Stimulated activated CD4-positive, alpha-beta T cell treated with anti-CD3 and anti-CD28 coated beads, TNF-alpha, amount 100 ng/mL, for 48 hours (primary cell): ENCODE data around the gene CCNG2.

Experiments used
- DNase-seq, 3 donors: peaks; one replicate each; pipeline ENCODE4 v3.0.0-alpha.2; 2020; ENCODE audit warnings: low read depth in 3 of 3

The CCNG2 gene

DNA sequence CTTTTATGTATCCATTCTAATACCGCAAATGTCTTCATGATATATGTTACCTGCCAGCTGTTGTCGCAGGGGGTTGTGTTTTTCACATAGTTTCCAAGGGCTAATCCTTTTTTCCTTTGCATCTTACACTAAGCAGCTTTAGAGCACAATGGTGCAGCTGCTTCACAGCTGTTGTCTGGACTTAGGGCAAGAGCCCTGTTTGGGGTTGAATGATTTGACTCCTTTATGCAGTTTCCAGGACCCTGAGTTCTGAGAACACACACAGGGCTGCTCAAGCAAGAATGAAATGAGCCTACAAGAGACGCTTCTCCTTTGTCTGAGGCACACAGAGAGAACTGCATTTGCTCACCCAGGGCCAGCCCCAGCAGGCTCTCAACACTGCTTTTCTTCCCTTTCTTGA, 20.2 kb downstream of the CCNG2 start:
- DNase-seq, result no peak

DNA sequence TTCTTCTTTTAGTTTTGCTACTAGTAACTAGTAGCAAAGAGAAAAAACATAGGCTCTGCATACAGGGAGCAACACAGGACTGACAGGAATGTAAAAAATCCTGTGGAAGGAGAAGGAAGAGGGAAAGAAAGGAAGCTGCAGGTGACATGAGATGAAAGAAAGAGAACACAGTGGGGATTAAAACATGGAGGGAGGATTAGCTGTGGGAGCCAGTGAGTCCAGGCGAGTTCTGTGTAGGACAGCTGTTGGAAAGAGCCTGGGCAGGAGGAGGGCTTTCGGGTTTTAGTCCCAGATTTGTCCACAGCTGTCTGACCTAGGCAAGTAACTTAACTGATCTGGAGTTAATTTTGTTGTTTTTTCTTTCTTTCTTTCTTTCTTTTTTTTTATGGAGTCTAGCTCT, 21.6 kb downstream of the CCNG2 start:
- DNase-seq, result no peak

DNA sequence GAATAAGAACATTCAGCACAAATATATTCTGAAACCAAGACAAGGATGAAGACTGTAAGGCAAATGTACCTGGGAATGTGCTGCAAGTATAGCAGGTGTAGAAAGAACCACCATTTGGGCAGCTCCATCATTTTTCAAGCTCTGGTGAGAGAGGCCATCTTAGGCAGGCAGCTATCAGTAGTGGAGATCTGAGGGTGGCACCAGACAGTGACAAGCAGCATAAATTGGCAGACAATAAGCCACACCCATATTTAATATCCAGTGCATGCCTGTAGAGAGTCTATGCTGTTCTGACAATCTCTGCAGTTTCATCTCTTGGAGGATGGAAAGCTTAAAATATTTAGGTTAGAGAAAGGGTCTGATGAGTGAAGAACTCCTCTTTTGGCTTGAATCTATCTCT, 22.5 kb downstream of the CCNG2 start:
- no peak for DNase-seq

DNA sequence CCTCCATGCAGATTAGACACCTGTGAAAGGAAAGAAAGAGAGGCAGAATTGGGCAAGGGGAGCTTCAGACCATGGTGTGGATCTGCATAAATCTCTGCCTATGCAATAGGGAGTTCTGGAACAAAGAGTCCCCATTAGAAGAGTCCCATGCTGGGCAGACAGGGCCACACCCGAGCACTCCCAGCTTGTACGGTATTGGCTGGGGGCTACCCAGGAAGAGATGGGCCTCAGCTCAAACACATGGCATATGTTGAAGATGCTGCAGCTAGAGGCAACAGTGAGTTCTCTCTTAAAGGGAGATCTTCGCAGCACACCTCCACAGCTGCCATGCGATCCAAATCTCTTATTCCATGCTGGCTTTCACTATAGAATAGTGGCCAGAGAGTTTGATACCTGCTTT, 24.7 kb downstream of the CCNG2 start:
- no peak for DNase-seq

DNA sequence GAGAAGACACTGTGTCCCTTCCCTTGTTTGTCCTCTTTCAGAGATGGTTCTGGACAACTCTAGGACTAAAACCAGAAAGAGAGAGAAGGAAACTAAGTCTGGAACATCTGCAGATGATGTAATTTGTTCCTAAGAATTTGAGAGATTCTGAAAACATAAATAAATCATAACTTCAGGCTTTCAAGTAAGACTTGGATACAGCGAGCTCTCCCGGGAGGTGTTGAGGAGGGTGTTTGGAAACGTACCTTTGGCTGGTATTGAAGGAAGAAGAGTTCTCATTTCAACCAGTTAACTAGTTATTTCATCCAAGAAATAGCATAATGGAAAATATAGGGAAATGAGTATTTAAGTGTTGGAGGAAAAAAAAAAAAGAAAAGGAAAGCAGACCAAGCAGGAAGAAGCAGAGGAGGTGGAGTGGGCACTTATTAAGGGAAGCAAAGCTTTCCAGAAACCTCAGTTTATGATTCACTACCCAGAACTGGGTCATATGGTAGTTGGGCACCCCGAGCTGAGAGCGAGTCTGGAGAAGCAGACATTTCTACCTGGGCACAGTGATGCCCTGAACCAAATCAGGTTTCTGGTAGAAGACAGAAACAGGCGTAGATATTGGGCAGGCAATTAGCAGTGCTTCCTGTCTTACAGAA, 26.9 kb downstream of the CCNG2 start:
- DNase-seq, result no peak

DNA sequence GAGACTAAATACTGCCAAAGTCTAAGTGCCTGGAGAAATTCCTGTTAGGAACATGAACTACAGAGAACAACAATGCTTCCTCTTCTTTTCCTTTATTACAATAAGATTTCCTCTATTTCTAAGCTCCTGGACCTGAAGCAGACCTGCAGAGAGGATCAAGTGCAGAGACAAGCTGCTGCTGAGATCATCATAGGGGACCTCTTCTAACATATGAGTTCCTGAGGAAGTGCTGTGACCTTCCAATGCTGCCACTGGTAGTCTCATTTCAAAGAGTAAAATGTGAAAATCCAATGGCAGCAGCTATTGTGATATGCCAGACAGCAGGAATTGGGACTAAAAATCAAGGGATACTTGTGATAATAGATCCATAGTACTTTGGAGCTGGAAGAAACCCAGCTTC, 28.0 kb downstream of the CCNG2 start:
- no peak for DNase-seq

DNA sequence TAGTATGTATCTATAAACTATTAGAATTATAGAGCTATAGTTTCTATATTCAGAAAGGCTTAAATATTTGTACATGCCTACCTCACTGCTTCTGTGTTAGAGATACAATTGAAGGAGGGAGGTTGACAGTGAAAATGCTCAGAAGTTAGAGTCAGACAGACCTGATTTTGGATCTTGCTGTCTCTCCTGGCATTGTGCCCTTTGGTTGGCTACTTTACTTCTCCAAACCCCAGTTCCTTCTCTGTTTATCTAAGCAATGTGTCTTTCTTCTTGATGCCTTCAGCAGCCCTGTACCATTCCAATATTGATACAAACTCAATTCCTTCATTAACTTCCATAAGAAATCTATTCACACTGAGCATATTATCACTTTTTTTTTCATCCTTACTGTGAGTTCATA, 28.7 kb downstream of the CCNG2 start:
- no peak for DNase-seq

DNA sequence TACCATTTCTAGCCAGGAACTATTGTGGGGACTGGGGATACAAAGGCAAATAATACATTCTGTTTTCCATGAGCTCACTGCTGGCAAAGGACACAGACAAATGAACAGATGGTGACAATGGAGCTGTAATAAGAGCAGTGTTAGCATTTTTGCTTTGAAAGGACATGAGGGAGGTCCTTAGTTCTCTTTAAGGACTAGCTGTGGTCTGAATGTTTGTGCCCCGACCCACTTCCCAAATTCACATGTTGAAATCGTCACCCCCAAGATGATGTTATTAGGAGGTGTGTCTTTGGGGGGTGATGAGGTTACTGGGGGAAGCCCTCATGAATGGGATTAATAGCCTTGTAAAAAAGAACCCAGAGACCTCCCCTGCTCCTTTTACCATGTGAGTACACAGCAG, 30.3 kb downstream of the CCNG2 start:
- no peak for DNase-seq

DNA sequence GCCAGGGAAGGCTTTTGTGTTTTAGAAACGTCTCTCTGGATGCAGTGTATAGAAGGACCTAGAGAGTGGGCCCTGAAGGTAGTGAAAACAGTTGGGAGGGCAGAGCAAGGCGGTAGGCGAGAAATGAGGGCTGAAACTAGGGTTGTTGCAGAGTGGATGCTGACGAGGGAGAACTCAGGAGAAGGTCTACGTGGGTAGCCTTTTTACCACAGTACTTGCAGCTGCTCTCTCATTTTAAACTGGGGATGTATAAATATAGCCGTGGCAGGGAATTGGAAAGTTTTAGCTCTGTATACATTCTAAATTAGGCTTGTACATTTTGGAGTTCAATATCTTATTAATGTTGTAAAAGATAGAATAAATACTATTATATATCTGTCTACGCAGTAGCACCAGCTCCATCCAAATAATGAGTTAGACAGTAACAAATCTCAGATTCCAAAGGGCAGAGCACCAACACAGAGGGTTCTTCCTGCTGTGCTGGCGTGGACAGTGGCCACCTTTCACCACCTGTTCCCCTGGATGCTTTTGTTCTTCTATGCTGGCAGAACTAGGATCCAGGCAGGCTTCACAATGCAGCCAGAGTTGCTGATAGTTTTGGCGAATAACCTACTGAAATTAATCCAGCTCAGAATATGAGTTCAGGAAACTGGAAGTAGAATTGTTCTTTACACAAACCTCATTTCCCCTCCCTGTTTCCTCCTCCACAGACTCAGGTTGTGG, 31.7 kb downstream of the CCNG2 start:
- DNase-seq, result no peak

DNA sequence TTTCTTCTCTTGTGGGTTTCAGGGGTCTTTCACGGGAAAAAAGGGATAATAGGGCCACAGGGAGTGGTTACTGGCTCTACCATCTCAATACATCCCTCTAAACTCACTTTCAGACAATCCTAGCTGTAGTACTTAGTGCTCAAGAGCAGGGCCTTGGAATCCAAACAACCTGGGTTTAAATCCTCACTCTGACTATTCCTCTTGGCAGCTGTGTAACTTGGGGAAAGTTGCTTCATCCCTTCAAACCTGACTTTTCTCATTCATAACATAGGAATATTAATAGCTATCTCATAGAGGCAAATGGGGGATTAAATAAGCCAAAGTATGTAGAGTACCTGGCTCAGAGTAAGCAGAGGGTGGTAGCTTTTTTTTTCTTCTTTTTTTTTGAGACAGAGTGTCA, 32.4 kb downstream of the CCNG2 start:
- DNase-seq, result no peak

DNA sequence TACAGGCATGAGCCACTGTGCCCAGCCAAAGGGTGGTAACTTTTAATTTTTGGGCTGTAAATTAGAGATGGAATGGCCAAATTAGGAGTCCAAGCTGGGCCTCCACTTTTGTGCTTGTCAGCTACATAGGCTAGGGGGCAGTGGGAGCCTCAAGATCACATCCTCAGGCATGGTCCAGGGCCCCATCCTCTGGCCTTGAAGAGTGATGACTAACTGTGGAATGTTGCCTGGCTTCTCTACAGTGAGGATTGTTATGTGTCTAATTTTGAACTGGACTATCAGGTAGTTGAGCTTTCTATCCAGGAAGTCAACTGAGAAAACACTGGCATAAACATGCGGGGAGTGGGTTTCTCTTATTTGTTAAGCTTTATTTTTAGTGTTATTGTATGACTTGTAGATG, 33.0 kb downstream of the CCNG2 start:
- DNase-seq, result no peak

DNA sequence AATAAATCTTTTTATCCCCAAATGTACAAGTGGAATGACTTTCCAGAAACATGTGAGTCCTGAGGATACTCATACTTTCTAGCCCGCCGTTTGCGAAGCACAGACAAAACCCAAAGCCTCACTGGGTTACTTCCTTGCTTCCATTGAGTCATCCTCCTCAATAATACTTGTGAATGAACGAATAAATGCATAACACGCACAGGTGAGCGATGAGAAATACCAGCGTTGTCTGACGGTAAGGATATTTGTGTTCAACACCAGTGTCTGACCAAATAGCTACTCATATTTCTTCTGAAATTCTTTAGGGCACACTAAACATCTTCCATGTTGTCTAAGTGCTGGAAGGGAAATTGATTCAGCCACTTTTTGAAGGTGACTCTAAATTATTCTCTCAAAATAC, 36.0 kb downstream of the CCNG2 start:
- no peak for DNase-seq

DNA sequence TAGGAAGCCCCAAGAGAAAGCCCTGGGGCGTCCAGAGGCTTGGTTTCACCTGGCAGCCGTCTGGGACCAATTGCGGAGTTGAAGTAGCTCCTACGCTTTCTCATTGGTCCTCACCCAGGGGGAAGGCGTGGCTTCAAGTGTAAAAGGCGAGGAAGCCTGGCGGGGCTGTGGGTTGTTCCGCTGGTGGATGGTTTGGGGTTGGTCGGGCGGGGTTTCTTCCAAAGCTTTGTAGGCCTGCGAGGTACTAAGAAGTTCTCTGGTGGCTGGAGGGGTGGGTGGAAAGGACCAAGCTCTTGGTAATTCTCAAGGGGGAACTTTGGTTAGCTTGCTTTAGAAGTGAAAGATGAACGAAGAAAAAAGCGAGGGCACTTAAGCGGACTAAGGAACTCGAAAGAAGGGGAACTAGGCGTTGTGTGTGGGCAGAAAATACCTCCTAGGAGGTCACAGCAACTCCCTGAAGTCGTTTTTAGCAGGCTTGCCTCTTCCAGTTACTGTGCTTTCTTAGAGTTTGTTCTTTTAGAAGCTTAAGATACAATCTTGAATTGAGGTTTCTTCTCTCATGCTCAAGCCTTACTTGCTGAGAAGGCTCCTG, 36.6 kb downstream of the CCNG2 start:
- peak; percentile 54 to 71 (median 59) for DNase-seq

DNA sequence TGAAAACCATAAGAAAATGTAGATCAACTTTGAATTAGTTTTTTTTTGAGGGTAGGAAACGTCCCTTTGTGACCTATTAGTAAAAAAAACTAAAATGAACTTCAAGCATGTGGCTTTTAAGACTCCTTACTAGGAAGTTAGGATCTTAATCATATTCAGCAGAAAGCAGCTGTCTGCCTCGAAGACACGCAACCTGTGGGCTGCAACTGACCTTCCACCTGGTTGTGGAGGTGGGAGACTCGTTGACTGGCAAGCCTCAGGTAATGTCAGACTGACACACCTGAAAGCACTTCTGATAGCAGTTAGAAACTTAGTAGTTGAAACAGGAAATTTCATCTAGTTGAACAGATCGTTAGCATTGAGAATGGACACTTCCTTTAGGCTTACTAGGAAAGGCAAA, 37.4 kb downstream of the CCNG2 start:
- no peak for DNase-seq

DNA sequence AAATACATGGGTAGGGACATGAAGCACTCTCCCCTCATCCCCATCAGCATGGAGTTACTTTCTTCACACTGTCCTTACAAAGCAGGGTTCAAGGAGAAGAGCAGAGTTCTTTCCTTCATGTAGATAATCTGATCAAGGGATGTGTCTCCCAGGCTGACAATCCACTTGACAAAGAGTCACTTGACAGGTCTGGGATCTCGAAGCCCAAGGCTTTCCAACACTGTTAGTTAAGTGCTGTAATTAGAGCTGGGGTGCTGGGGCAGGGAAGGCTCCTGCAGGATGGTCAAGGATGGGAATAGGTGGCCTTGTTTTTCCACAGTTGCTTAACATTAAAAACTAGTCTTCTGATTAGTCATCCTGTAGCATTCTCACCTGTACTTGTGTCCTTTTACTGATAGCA, 38.0 kb downstream of the CCNG2 start:
- no peak for DNase-seq

DNA sequence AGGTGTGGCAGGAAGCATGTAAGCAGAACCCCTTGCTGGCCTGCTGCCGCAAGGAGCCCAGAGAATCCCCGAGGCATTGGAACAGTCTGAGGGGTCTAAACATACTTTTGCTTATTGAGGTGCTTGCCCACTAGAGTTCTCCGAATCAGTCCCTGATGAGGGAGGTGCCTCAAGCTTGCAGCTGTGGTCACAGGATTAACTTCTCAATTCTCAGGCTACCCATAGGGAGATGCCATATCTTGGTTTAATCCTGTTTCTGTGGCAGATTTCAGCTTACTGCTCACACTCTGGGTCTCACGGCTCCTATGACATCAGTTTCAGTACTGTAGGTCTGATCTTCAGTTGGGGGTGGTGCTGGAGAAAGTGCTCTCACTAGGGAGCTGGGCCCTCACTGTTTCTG, 39.9 kb downstream of the CCNG2 start:
- no peak for DNase-seq

DNA sequence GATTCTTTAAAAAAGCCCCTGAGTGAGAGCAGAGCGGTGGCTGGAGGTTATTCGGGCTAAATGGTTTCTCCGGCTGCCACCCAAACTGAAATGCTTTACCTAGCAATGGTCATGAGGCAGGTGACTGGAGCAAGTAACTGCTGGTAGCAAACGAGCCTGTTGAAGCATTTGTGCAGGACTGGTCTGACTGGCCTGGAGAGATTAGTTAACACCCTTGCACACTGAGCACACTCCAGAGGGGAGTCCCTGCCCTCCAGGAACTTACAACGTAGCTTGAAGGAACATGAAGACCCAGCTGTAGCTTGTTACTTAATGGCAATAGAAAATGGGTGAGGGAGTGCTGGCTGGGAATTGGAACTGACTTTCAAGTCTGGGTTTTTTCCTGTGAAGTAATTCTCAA, 40.4 kb downstream of the CCNG2 start:
- no peak for DNase-seq

DNA sequence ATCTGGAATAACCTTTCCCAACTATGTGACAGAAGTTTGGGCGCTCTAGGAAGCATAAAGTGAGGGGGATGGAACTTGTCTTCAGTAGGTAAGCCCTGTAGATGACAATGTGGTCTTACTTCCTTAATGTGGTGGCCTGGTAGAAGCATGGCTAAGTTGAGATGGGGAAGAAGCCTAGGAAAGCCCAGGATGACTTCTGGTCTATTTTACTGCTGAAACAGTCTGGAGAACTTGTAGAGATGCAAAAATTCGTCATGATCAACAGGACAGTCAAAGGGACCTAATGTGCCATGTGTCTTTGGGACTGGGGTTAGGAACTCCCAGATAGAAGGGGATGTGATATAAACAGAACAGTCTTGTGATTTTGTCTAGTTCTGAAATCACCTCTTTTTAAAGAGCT, 40.8 kb downstream of the CCNG2 start:
- no peak for DNase-seq

DNA sequence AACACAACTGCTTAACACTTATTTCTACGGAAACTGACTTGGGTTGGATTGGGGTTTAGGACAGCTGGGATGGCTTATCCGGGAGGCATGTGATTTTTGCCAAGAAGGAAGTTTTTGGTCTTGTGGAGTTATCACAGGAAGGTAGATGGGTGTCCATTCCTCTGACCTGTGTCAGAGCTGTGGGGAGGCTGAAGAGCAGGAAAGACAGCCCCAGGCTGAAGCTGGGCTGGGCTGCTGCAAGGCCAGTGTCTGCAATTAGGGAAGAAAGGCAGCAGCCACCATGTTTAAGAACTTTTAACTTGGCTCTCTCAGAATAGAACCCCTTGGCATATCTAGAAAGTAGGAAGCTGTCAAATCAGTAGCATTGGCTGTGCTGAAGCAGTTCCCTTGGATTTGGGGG, 42.3 kb downstream of the CCNG2 start:
- DNase-seq, result no peak

DNA sequence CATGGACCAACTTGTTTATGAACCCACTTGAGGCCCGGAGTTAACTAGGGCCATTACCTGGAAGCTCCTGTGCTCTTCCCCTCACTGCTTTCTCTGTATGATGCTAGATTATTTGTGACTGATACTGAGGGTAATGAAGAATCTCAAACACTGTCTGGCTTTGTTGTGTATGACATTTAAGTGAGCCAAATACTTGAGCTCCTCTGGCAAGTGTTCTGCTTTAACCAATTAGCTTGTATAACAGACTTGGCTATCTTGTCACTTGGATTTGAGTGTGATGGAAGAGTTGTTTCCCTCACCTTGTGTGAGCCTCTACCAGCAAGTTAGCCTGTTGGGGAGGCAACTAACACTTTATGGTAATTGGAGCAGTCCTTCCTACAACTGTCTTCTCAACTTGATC, 42.7 kb downstream of the CCNG2 start:
- no peak for DNase-seq

DNA sequence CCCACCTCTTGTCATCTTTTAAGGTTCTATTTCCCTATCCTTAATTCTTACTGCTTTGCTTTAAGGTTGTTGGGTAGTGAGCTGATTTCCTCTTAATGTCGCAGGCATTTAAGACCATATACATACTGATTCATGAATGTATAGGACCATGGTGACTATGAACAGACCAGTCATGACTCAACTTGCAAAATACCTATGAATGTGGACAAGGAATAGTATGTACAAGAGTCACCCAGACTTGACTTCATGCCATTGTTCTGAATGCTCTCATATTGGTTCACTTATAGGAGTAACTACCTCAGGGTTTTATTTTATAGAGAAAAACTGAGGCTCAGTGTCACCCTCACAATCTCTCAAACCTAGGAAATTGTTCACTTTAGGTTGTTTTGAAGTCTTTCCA, 44.3 kb downstream of the CCNG2 start:
- DNase-seq, result no peak

DNA sequence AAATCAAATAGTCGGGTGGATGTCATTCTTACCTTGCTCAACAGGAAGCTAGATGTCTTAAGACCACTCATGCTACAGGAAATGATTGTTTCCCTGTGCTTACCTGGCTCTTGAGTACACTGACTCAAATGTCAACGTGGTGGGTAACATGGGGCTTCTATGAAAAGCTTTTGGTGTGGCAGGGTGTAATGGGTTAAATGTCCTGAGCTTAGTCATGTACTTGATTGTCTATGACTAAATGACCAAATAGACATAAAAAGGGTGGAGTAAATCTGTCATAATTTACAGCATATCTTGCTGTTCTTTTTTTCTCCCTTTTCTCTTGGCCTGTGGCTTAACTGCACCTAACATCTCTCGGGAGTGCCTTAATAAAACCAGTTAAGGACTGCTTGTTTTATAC, 44.9 kb downstream of the CCNG2 start:
- no peak for DNase-seq

DNA sequence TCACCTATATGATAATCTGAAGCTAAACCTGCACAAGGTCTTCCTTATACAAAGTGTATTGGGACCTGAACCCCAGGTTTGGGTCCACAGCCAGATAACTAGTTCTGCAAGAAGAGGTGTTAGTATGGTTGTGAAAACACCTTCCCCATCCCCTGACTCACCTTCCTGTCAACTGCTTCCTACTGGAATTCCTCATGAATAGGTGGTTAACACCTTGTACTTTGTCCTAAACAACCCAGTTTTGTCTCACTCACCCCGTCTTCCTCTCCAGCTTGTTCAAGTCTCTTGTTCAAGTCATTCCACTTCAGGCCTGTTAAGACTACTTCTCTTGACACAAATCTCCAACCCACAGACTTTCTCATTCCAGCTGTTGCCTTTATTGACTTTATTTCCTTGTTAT, 45.5 kb downstream of the CCNG2 start:
- no peak for DNase-seq
